ENCODE data around the gene ACOXL.

Gene ACOXL

DNA sequence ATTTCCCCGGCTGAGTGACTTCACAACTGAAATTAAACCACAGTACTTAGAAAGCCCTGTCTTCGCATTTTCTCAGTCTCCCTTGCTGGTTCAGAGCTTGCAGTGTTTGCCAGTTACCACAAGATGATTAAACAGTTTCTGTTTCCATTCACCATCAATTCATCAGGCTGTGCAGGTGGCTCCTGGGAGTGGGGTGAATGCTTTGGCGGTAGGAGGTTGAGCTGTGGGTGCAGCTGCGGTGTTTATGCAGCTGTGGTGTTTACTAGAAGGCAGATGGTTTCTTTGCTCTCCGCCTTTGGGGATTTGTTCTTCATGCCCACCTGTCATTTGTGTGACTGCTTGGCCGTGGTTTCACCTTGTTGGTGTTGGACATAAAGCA is 16.1 kb downstream of the ACOXL start:
- no peak overlapping the region for H3K4me3 ChIP-seq (ENCODE audit: low read depth, low read length)
- ChIA-PET POLR2A (no interaction called here), CTCF (no interaction called here)
- no peak for DNase-seq (ENCODE audit: low read depth, low spot score)
- TF ChIP-seq, protein P1, sequence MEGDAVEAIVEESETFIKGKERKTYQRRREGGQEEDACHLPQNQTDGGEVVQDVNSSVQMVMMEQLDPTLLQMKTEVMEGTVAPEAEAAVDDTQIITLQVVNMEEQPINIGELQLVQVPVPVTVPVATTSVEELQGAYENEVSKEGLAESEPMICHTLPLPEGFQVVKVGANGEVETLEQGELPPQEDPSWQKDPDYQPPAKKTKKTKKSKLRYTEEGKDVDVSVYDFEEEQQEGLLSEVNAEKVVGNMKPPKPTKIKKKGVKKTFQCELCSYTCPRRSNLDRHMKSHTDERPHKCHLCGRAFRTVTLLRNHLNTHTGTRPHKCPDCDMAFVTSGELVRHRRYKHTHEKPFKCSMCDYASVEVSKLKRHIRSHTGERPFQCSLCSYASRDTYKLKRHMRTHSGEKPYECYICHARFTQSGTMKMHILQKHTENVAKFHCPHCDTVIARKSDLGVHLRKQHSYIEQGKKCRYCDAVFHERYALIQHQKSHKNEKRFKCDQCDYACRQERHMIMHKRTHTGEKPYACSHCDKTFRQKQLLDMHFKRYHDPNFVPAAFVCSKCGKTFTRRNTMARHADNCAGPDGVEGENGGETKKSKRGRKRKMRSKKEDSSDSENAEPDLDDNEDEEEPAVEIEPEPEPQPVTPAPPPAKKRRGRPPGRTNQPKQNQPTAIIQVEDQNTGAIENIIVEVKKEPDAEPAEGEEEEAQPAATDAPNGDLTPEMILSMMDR (IDR thresholded peaks at IDR 0.05; ENCODE audit: insufficient read depth, low read length, missing control alignments): no peak

DNA sequence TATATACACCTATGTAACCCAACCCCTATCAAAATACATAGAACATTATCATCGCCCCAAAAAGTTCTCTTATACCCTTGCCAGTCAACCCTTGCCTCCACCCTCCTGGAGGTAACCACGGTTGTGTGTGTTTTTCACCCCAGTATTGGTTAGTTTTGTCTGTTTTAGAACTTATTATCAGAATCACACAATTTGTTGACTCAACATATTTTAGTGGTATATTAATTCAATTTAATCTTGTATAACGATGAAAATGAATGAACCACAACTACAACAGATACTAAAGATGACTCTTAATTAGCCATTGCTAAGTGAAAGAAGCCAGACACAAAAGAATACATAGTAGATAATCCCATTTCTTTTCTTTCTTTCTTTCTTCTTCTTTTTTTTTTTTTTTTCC is 19.3 kb downstream of the ACOXL start:
- POLR2A ChIA-PET: no interaction called here
- no peak for DNase-seq (ENCODE audit: low read depth, low spot score)
- CTCF ChIA-PET: no interaction called here
- TF ChIP-seq, protein P1 (IDR thresholded peaks at IDR 0.05; ENCODE audit: insufficient read depth, low read length, missing control alignments): no peak
- no peak overlapping the region for H3K4me3 ChIP-seq (ENCODE audit: low read depth, low read length)

DNA sequence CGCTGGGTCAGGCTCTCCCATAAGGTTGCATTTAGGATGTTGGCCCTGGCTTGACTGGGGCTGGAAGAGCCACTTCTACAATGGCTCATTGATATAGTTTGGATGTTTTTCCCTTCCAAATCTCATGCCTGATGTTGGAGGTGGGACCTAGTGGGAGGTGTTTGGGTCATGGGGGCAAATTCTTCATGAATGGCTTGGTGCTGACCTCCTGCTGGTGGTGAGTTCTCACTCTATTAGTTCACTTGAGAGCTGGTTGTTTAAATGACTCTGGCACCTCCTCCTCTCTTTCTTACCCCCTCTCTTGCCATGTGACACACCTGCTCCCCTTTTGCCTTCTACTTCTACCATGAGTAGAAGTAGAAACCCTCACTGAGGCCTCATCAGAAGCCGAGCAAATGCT is 20.5 kb downstream of the ACOXL start:
- ChIA-PET POLR2A (no interaction called here), CTCF (no interaction called here)
- TF ChIP-seq, protein P1 (IDR thresholded peaks at IDR 0.05; ENCODE audit: insufficient read depth, low read length, missing control alignments): no peak
- H3K4me3 ChIP-seq (ENCODE audit: low read depth, low read length): no peak overlapping the region
- DNase-seq (ENCODE audit: low read depth, low spot score): no peak

DNA sequence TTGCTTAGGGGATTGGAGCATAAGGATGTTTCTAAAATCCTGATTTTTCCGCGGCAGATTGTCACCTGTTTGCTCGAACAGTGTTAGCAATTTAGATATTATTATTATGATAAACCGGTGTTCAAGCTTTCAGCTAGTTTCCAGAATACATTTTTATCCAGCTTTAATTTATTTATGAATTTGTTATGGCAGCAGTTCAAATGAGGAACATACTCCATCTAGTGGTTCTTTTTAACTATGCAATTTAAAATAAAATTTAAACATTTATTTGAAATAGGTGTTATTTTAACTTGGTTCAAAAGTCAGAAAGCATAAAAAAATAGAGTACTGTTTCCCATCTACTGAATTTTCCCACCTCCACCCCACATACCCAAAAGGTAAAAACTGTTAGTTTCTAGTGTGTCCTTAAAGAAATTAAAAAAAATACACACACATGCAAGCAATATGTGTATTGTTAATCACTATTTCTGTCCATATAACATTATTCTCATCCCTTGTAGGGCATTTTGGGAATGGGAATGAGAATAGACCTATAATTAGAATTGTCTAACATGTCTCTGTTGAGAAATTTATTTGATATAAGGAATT is 23.2 kb downstream of the ACOXL start:
- CTCF ChIA-PET: interaction anchor here (0.7 to 2.4 kb wide), 18 partner anchors 9 to 112 kb away, joined by 3 to 8 read pairs (median 4); partner anchors contain the start of gene BUB1
- DNase-seq (ENCODE audit: low read depth, low spot score): no peak

DNA sequence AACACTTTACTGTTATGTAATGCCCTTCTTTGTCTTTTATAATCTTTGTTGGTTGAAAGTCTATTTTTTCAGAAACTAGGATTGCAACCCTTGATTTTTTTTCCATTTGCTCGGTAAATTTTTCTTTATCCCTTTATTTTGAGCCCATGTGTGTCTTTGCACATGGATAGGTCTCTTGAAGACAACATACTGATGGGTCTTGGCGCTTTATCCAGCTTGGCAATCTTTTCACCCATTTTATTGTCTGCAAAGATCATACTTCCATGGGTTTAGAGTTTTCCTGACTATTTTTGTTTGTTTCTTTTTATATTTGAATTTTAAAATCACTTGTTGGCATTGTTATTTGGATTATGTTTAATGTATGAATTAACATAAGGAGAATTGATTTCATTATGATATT is 27.0 kb downstream of the ACOXL start:
- TF ChIP-seq, protein P1 (IDR thresholded peaks at IDR 0.05; ENCODE audit: insufficient read depth, low read length, missing control alignments): no peak
- no peak for DNase-seq (ENCODE audit: low read depth, low spot score)
- ChIA-PET CTCF (interaction anchor here (1.1 to 1.3 kb wide), 2 partner anchors 11 to 47 kb away, joined by 3 read pairs; no protein-coding TSS in a partner anchor), POLR2A (no interaction called here)
- H3K4me3 ChIP-seq (ENCODE audit: low read depth, low read length): no peak overlapping the region

More for the DNA sequence above, 23.2 kb downstream of the ACOXL start:
- POLR2A ChIA-PET: no interaction called here
- TF ChIP-seq, protein P1 (IDR thresholded peaks at IDR 0.05; ENCODE audit: insufficient read depth, low read length, missing control alignments): peak; percentile 9
- H3K4me3 ChIP-seq (ENCODE audit: low read depth, low read length): no peak overlapping the region

DNA sequence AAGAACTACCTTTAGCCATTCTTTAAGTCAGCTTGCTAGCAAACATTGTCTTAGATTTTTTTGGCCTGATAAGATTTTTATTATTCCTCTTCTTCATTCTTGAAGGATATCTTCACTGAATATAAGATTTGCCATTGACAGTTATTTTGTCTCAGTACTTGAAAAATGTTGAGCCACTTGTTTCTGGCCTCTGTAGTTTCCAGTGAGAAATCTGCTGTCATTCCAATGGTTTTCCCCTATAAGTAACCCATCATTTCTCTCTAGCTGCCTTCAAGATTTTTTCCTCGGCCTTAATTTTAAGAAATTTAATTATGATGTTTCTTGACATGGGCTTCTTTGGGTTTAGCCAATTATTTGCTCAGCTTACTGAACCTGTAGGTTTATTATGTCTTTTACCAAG is 32.6 kb downstream of the ACOXL start:
- no peak overlapping the region for H3K4me3 ChIP-seq (ENCODE audit: low read depth, low read length)
- POLR2A ChIA-PET: no interaction called here
- TF ChIP-seq, protein P1 (IDR thresholded peaks at IDR 0.05; ENCODE audit: insufficient read depth, low read length, missing control alignments): no peak
- no peak for DNase-seq (ENCODE audit: low read depth, low spot score)
- CTCF ChIA-PET: interaction anchor here (1.2 kb wide), 1 partner anchor 9 kb away, joined by 4 read pairs; no protein-coding TSS in a partner anchor

Measured in AG04449 (cell line).